ENCODE measurements around the gene COL7A1.
A peak's percentile ranks its signal among the peaks of the same experiment; 100 is the strongest.

COL7A1 gene

GRCh38 chr3:48597408-48597800 is 2.3 kb upstream of the COL7A1 start:
- Histone ChIP-seq H3K4me3 (ENCODE audit: low read length) (no peak overlapping the region), H3K36me3 (ENCODE audit: control insufficient read depth, insufficient read depth, low read length, severe bottlenecking) (peaks cover 46% of the 10 kb centered on the region), H3K27me3 (replicated peaks; ENCODE audit: control insufficient read depth, insufficient read depth, low read length) (no peaks in the 10 kb centered on the region), H3K9me3 (ENCODE audit: control insufficient read depth, low read length) (no peaks in the 10 kb centered on the region), H3K4me1 (ENCODE audit: control insufficient read depth, insufficient read depth, low read length) (peaks cover 43% of the 10 kb centered on the region), H3K9ac (ENCODE audit: low read length) (no peak overlapping the region)
- DNase-seq (ENCODE audit: low read depth), result no peak

- H3K4me3 ChIP-seq (ENCODE audit: low read length), result no peak overlapping the region
- H3K36me3 ChIP-seq (ENCODE audit: control insufficient read depth, insufficient read depth, low read length, severe bottlenecking), result peaks cover 42% of the 10 kb centered on the region
- H3K9me3 ChIP-seq (ENCODE audit: control insufficient read depth, low read length), result no peaks in the 10 kb centered on the region
- H3K9ac ChIP-seq (ENCODE audit: low read length), result no peak overlapping the region
- no peaks in the 10 kb centered on the region for H3K27me3 ChIP-seq (replicated peaks; ENCODE audit: control insufficient read depth, insufficient read depth, low read length)
- no peak for DNase-seq (ENCODE audit: low read depth)
- H3K4me1 ChIP-seq (ENCODE audit: control insufficient read depth, insufficient read depth, low read length), result peaks cover 43% of the 10 kb centered on the region
These were observed 1.7 kb upstream of the COL7A1 start for GRCh38 chr3:48596676-48597407.

GRCh38 chr3:48596157-48596556 is 1.0 kb upstream of the COL7A1 start:
- no peak for DNase-seq (ENCODE audit: low read depth)
- H3K27me3 ChIP-seq (replicated peaks; ENCODE audit: control insufficient read depth, insufficient read depth, low read length), result no peaks in the 10 kb centered on the region
- H3K4me3 ChIP-seq (ENCODE audit: low read length), result no peak overlapping the region
- H3K9ac ChIP-seq (ENCODE audit: low read length), result no peak overlapping the region
- H3K36me3 ChIP-seq (ENCODE audit: control insufficient read depth, insufficient read depth, low read length, severe bottlenecking), result peaks cover 35% of the 10 kb centered on the region
- H3K4me1 ChIP-seq (ENCODE audit: control insufficient read depth, insufficient read depth, low read length), result peaks cover 43% of the 10 kb centered on the region
- H3K9me3 ChIP-seq (ENCODE audit: control insufficient read depth, low read length), result no peaks in the 10 kb centered on the region

DNA sequence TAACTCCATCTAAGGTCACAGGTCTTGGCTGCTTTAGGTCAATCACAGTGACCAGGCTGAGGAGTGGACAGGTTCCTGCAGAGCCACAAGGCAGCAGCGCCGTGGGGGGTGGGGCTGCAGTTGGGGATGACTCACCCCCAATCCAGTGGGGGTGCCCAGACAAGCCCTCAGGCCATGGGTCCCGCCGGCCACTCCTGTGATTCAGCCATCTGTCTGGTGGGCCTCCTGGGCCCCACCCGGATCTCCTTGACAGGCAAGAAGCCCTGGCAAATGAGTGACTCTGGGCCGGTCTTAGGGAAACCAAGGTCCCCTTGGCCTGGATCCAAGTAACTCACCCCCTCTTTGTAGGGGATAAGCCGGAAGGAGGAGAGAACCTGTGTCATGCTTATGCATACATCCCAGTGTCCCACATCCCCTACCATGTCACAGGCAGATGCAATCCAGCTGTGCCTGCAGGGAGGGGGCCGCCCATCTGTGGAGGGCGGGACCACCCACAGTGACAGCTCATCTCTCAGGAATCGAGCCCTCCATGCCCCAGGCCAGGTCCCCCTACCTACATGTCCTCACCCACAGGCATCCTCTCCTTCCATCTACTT is 495 bp upstream of the COL7A1 start:
- Histone ChIP-seq H3K4me1 (ENCODE audit: control insufficient read depth, insufficient read depth, low read length) (peaks cover 43% of the 10 kb centered on the region), H3K36me3 (ENCODE audit: control insufficient read depth, insufficient read depth, low read length, severe bottlenecking) (peaks cover 30% of the 10 kb centered on the region), H3K9me3 (ENCODE audit: control insufficient read depth, low read length) (no peaks in the 10 kb centered on the region), H3K4me3 (ENCODE audit: low read length) (peak overlapping the region; percentile 6), H3K9ac (ENCODE audit: low read length) (no peak overlapping the region), H3K27me3 (replicated peaks; ENCODE audit: control insufficient read depth, insufficient read depth, low read length) (no peaks in the 10 kb centered on the region)
- DNase-seq (ENCODE audit: low read depth), result peak; percentile 94

GRCh38 chr3:48594417-48595049 is 596 bp downstream of the COL7A1 start:
- no peaks in the 10 kb centered on the region for H3K27me3 ChIP-seq (replicated peaks; ENCODE audit: control insufficient read depth, insufficient read depth, low read length)
- peak overlapping the region; percentile 71 for H3K4me3 ChIP-seq (ENCODE audit: low read length)
- peak; percentile 29 for DNase-seq (ENCODE audit: low read depth)
- H3K36me3 ChIP-seq (ENCODE audit: control insufficient read depth, insufficient read depth, low read length, severe bottlenecking), result peaks cover 19% of the 10 kb centered on the region
- no peaks in the 10 kb centered on the region for H3K9me3 ChIP-seq (ENCODE audit: control insufficient read depth, low read length)
- H3K9ac ChIP-seq (ENCODE audit: low read length), result peak overlapping the region; percentile 77
- H3K4me1 ChIP-seq (ENCODE audit: control insufficient read depth, insufficient read depth, low read length), result peaks cover 42% of the 10 kb centered on the region

- Histone ChIP-seq H3K27me3 (replicated peaks; ENCODE audit: control insufficient read depth, insufficient read depth, low read length) (no peaks in the 10 kb centered on the region), H3K36me3 (ENCODE audit: control insufficient read depth, insufficient read depth, low read length, severe bottlenecking) (peaks cover 9% of the 10 kb centered on the region), H3K9ac (ENCODE audit: low read length) (no peak overlapping the region), H3K4me3 (ENCODE audit: low read length) (no peak overlapping the region), H3K9me3 (ENCODE audit: control insufficient read depth, low read length) (no peaks in the 10 kb centered on the region), H3K4me1 (ENCODE audit: control insufficient read depth, insufficient read depth, low read length) (peaks cover 30% of the 10 kb centered on the region)
- no peak for DNase-seq (ENCODE audit: low read depth)
These were observed 1.8 kb downstream of the COL7A1 start for GRCh38 chr3:48593337-48593736.

GRCh38 chr3:48592519-48593087 is 2.5 kb downstream of the COL7A1 start:
- DNase-seq (ENCODE audit: low read depth), result no peak
- Histone ChIP-seq H3K4me1 (ENCODE audit: control insufficient read depth, insufficient read depth, low read length) (peaks cover 23% of the 10 kb centered on the region), H3K9me3 (ENCODE audit: control insufficient read depth, low read length) (no peaks in the 10 kb centered on the region), H3K4me3 (ENCODE audit: low read length) (no peak overlapping the region), H3K27me3 (replicated peaks; ENCODE audit: control insufficient read depth, insufficient read depth, low read length) (no peaks in the 10 kb centered on the region), H3K36me3 (ENCODE audit: control insufficient read depth, insufficient read depth, low read length, severe bottlenecking) (peaks cover 2% of the 10 kb centered on the region), H3K9ac (ENCODE audit: low read length) (no peak overlapping the region)

GRCh38 chr3:48591886-48592518 is 3.1 kb downstream of the COL7A1 start:
- no peaks in the 10 kb centered on the region for H3K36me3 ChIP-seq (ENCODE audit: control insufficient read depth, insufficient read depth, low read length, severe bottlenecking)
- H3K9me3 ChIP-seq (ENCODE audit: control insufficient read depth, low read length), result no peaks in the 10 kb centered on the region
- no peak for DNase-seq (ENCODE audit: low read depth)
- no peaks in the 10 kb centered on the region for H3K27me3 ChIP-seq (replicated peaks; ENCODE audit: control insufficient read depth, insufficient read depth, low read length)
- H3K4me1 ChIP-seq (ENCODE audit: control insufficient read depth, insufficient read depth, low read length), result peaks cover 22% of the 10 kb centered on the region
- H3K4me3 ChIP-seq (ENCODE audit: low read length), result no peak overlapping the region
- no peak overlapping the region for H3K9ac ChIP-seq (ENCODE audit: low read length)

DNA sequence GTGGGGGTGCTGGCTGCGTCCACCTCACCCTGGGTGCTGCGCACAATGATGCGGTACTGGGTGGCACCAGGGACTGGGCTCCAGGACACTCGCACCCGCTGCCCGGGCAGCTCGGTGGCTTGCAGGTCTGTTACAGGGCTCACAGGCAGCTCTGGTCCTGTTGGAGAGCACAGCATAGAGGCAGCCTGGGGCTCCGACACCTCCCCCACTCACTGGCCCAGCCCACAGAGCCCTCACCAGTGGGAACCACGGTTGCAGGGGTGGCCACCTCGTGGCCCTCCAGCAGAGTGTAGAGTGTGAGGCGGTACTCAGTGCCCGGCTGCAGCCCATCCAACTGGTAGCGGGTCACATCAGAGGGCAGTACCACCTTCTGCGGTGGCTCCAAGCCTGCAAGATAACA is 3.7 kb downstream of the COL7A1 start:
- DNase-seq (ENCODE audit: low read depth), result no peak
- no peaks in the 10 kb centered on the region for H3K9me3 ChIP-seq (ENCODE audit: control insufficient read depth, low read length)
- H3K36me3 ChIP-seq (ENCODE audit: control insufficient read depth, insufficient read depth, low read length, severe bottlenecking), result no peaks in the 10 kb centered on the region
- H3K4me1 ChIP-seq (ENCODE audit: control insufficient read depth, insufficient read depth, low read length), result peaks cover 18% of the 10 kb centered on the region
- H3K9ac ChIP-seq (ENCODE audit: low read length), result no peak overlapping the region
- no peaks in the 10 kb centered on the region for H3K27me3 ChIP-seq (replicated peaks; ENCODE audit: control insufficient read depth, insufficient read depth, low read length)
- H3K4me3 ChIP-seq (ENCODE audit: low read length), result no peak overlapping the region

GRCh38 chr3:48588230-48588629 is 6.9 kb downstream of the COL7A1 start:
- H3K27me3 ChIP-seq (replicated peaks; ENCODE audit: control insufficient read depth, insufficient read depth, low read length), result no peaks in the 10 kb centered on the region
- H3K4me1 ChIP-seq (ENCODE audit: control insufficient read depth, insufficient read depth, low read length), result no peaks in the 10 kb centered on the region
- H3K36me3 ChIP-seq (ENCODE audit: control insufficient read depth, insufficient read depth, low read length, severe bottlenecking), result peaks cover 6% of the 10 kb centered on the region
- no peak overlapping the region for H3K9ac ChIP-seq (ENCODE audit: low read length)
- H3K9me3 ChIP-seq (ENCODE audit: control insufficient read depth, low read length), result no peaks in the 10 kb centered on the region
- no peak overlapping the region for H3K4me3 ChIP-seq (ENCODE audit: low read length)
- DNase-seq (ENCODE audit: low read depth), result no peak

DNA sequence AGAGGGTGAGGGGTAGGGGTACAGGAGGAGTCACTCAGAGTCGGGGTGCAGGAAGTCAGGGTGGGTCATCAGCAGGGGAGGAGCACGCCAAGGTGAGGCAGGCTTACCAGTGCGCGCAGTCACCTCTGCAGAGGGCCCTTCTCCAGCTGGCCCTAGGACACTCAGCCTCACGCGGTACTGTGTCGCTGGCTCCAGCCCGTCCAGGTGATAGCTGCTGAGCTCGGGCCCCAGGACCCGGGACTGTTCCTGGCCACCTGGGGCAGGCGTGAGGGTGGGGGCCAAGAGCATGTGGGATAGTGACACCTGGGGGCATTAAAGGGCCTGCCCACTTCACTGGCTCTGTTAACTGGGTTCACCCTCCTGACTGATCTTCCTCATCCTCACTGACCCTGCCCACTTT is 7.4 kb downstream of the COL7A1 start:
- H3K36me3 ChIP-seq (ENCODE audit: control insufficient read depth, insufficient read depth, low read length, severe bottlenecking), result peaks cover 6% of the 10 kb centered on the region
- no peak overlapping the region for H3K9ac ChIP-seq (ENCODE audit: low read length)
- no peak overlapping the region for H3K4me3 ChIP-seq (ENCODE audit: low read length)
- no peaks in the 10 kb centered on the region for H3K9me3 ChIP-seq (ENCODE audit: control insufficient read depth, low read length)
- no peaks in the 10 kb centered on the region for H3K27me3 ChIP-seq (replicated peaks; ENCODE audit: control insufficient read depth, insufficient read depth, low read length)
- DNase-seq (ENCODE audit: low read depth), result no peak
- H3K4me1 ChIP-seq (ENCODE audit: control insufficient read depth, insufficient read depth, low read length), result no peaks in the 10 kb centered on the region
